Activated CD8-positive, alpha-beta T cell treated with anti-CD3 and anti-CD28 coated beads for 36 hours (primary cell): ENCODE measurements around the gene KCNJ6. TPM values are rescaled to one million over a fixed set of nuclear protein-coding genes. Genes with fewer than 3 reads are reported as not detected.

ENCODE experiments used
- ATAC-seq: fragments of 200-7000 bp; cut with Tn5 transposase; one replicate; pipeline ENCODE4 v1.10.0; 2021; ENCODE audit warnings: mild to moderate bottlenecking, moderate library complexity
- CTCF ChIA-PET: fragments of 350-600 bp; sonication (Branson Sonifier 250); formaldehyde crosslinking; loops from one replicate; lab custom pipeline; 2021; ENCODE audit warnings: antibody characterized with exemption; lab: Charles Lee
- POLR2A ChIA-PET: fragments of 350-600 bp; sonication (Branson Sonifier 250); formaldehyde crosslinking; loops from one replicate; lab custom pipeline; 2021; ENCODE audit warnings: antibody characterized with exemption; lab: Charles Lee
- DNase-seq: peaks from one replicate; pipeline ENCODE4 v3.0.0-alpha.2; 2020
- H3K27ac Mint-ChIP-seq: one replicate; pipeline ENCODE4 v1.8.0; 2021; ENCODE audit warnings: mild to moderate bottlenecking, mixed read lengths
- H3K27me3 Mint-ChIP-seq: one replicate; pipeline ENCODE4 v1.8.0; 2021; ENCODE audit warnings: mixed read lengths
- H3K36me3 Mint-ChIP-seq: one replicate; pipeline ENCODE4 v1.8.0; 2021; ENCODE audit warnings: low read depth, mixed read lengths
- H3K4me1 Mint-ChIP-seq: one replicate; pipeline ENCODE4 v1.8.0; 2021; ENCODE audit warnings: low read depth, mixed read lengths
- H3K4me3 Mint-ChIP-seq: one replicate; pipeline ENCODE4 v1.8.0; 2021; ENCODE audit warnings: mild to moderate bottlenecking, moderate library complexity, mixed read lengths
- H3K9me3 Mint-ChIP-seq: one replicate; pipeline ENCODE4 v1.8.0; 2021; ENCODE audit warnings: mixed read lengths
- CTCF ChIP-seq: fragments of 200-600 bp; IDR thresholded peaks from one replicate; pipeline ENCODE4 v1.8.0; 2022; ENCODE audit warnings: antibody characterized with exemption, mild to moderate bottlenecking
- intact Hi-C: fragments of 100-400 bp; cut with micrococcal nuclease; formaldehyde crosslinking; loops from one replicate; pipeline ENCODE4 v1.10.0; 2022
- total RNA-seq, 2 experiments: library from RNA; stranded (reverse); gene quantifications; one replicate each; pipeline ENCODE4 v1.2.3, GENCODE V29; 2021

KCNJ6 gene
- total RNA-seq, 2 experiments from 2014 or later, result not detected

- ChIA-PET POLR2A (interaction anchor here (0.6 kb wide), 1 partner anchor 10 kb away, joined by 3 read pairs; no protein-coding TSS in a partner anchor), CTCF (no interaction called here)
- no peaks in the 10 kb centered on the region for H3K9me3 Mint-ChIP-seq
- no peak overlapping the region for H3K4me3 Mint-ChIP-seq
- intact Hi-C loops, result no loop called here
- peaks cover 6% of the 10 kb centered on the region for H3K27me3 Mint-ChIP-seq
- no peaks in the 10 kb centered on the region for H3K36me3 Mint-ChIP-seq
- TF ChIP-seq CTCF, result no peak
- DNase-seq (no peak), ATAC-seq (no peak)
- H3K4me1 Mint-ChIP-seq, result no peaks in the 10 kb centered on the region
- no peak overlapping the region for H3K27ac Mint-ChIP-seq
Measured at GRCh38 chr21:37688952-37689659, 227.2 kb downstream of the KCNJ6 start.

DNA sequence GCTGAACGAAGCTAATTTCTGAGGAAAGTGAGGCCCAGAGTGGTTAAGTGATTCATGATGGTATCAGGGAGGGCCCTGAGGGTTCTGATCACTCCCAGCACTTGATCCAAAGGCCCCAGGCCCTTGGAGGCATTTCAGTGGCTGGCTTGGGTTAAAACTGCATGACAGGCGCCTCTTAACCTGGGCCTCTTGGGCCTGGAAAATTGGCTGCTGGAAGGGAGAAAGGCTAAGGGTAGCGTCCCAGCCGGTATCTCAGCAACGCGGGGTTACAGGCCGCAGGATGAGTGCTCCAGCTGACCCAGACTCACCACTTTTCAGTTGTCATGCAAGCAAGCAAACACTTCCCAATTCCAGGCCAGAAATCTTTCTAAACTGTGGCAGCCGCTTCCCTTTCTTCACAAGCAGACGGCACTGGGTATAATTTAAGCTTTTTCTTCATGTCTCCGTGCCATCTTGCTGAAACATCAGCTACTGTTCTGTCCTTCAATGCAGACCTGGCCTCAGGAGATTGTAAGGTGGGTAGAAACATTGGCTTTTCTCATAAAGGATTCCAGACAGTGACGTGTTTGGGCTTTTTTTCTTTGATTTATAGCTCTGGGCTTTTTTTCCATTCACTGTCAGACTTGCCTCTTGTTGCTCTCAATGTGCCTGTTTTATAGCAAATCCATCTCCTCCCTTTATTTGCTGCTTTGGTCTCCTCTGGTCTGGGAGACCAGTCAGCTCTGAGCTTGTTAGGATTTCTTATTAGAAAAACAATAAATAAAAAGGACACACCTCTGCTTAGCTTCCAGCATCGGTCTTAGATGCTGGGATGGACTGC, 229.1 kb downstream of the KCNJ6 start:
- DNase-seq (no peak), ATAC-seq (no peak)
- peaks cover 4% of the 10 kb centered on the region for H3K27me3 Mint-ChIP-seq
- H3K36me3 Mint-ChIP-seq, result no peaks in the 10 kb centered on the region
- no peak for TF ChIP-seq CTCF
- ChIA-PET POLR2A (interaction anchor here (0.6 kb wide), 1 partner anchor 407 kb away, joined by 3 read pairs; no protein-coding TSS in a partner anchor), CTCF (interaction anchor here (0.8 to 1.5 kb wide), 4 partner anchors 10 to 25 kb away, joined by 3 to 5 read pairs (median 4); no protein-coding TSS in a partner anchor)
- H3K27ac Mint-ChIP-seq, result no peak overlapping the region
- intact Hi-C loops, result no loop called here
- no peaks in the 10 kb centered on the region for H3K4me1 Mint-ChIP-seq
- H3K9me3 Mint-ChIP-seq, result no peaks in the 10 kb centered on the region
- H3K4me3 Mint-ChIP-seq, result no peak overlapping the region

GRCh38 chr21:37684547-37684946, 231.7 kb downstream of the KCNJ6 start:
- intact Hi-C loops, result no loop called here
- no peak for TF ChIP-seq CTCF
- H3K9me3 Mint-ChIP-seq, result no peaks in the 10 kb centered on the region
- no peaks in the 10 kb centered on the region for H3K4me1 Mint-ChIP-seq
- CTCF ChIA-PET, result no interaction called here
- no peaks in the 10 kb centered on the region for H3K36me3 Mint-ChIP-seq
- H3K27me3 Mint-ChIP-seq, result peaks cover 10% of the 10 kb centered on the region
- no peak for ATAC-seq
- no peak overlapping the region for H3K4me3 Mint-ChIP-seq
- no peak overlapping the region for H3K27ac Mint-ChIP-seq
- POLR2A ChIA-PET, result no interaction called here
- no peak for DNase-seq

DNA sequence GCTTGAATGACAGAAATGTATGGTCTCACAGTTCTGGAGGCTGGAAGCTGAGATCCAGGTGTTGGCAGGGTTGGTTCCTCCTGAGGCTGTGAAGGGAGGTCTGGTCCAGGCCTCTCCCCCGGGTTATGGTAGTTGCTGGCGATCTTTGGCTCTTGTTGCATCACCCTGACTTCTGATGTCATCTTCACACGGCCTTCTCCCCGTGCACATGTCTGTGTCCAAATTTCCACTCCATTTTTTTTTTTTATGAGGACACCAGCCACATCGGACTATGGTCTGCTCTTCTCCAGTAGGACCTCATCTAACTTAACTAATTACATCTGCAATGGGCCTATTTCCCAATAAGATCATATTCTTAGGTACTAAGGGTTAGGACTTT, 232.2 kb downstream of the KCNJ6 start:
- H3K36me3 Mint-ChIP-seq, result no peaks in the 10 kb centered on the region
- DNase-seq (no peak), ATAC-seq (no peak)
- no peak for TF ChIP-seq CTCF
- CTCF ChIA-PET, result no interaction called here
- H3K4me3 Mint-ChIP-seq, result no peak overlapping the region
- intact Hi-C loops, result no loop called here
- H3K27me3 Mint-ChIP-seq, result peaks cover 7% of the 10 kb centered on the region
- no peak overlapping the region for H3K27ac Mint-ChIP-seq
- POLR2A ChIA-PET, result no interaction called here
- H3K9me3 Mint-ChIP-seq, result no peaks in the 10 kb centered on the region
- no peaks in the 10 kb centered on the region for H3K4me1 Mint-ChIP-seq
